ENCODE data around the gene PDLIM1. TPM values are rescaled to one million over a fixed set of nuclear protein-coding genes. Genes with fewer than 3 reads are reported as not detected.
"Not testable (repeated sequence)": the region's sequence is repeated elsewhere in the genome, so short reads cannot be mapped to it uniquely, and the experiment has no call there.

PDLIM1 gene
- total RNA-seq, 1 donor from 2014 or later, result 67.1 TPM

- no peak for DNase-seq (ENCODE audit: low spot score)
- ATAC-seq, result no peak
Observed at GRCh38 chr10:95244152-95244551, 46.7 kb downstream of the PDLIM1 start.

- DNase-seq (ENCODE audit: low spot score) (no peak), ATAC-seq (no peak)
Observed at GRCh38 chr10:95243318-95243617, 47.5 kb downstream of the PDLIM1 start.

GRCh38 chr10:95242581-95243317, 48.1 kb downstream of the PDLIM1 start:
- ATAC-seq, result peak; percentile 84

GRCh38 chr10:95241533-95241932, 49.3 kb downstream of the PDLIM1 start:
- ATAC-seq, result no peak
- no peak for DNase-seq (ENCODE audit: low spot score)

More at GRCh38 chr10:95242581-95243317, 48.1 kb downstream of the PDLIM1 start:
- DNase-seq (ENCODE audit: low spot score), result no peak

GRCh38 chr10:95240811-95241210, 50.0 kb downstream of the PDLIM1 start:
- no peak for ATAC-seq

GRCh38 chr10:95240096-95240495, 50.7 kb downstream of the PDLIM1 start:
- not testable (repeated sequence) for ATAC-seq; DNase-seq (ENCODE audit: low spot score)

More at GRCh38 chr10:95240811-95241210, 50.0 kb downstream of the PDLIM1 start:
- DNase-seq (ENCODE audit: low spot score), result no peak

- DNase-seq (ENCODE audit: low spot score) (no peak), ATAC-seq (no peak)
Observed at GRCh38 chr10:95237376-95238170, 53.2 kb downstream of the PDLIM1 start.

GRCh38 chr10:95236068-95236903, 54.5 kb downstream of the PDLIM1 start:
- ATAC-seq, result no peak

GRCh38 chr10:95235676-95236067, 55.1 kb downstream of the PDLIM1 start:
- no peak for ATAC-seq
- DNase-seq (ENCODE audit: low spot score), result no peak

More at GRCh38 chr10:95236068-95236903, 54.5 kb downstream of the PDLIM1 start:
- no peak for DNase-seq (ENCODE audit: low spot score)

- DNase-seq (ENCODE audit: low spot score) (no peak), ATAC-seq (no peak)
Observed at GRCh38 chr10:95234951-95235350, 55.9 kb downstream of the PDLIM1 start.

GRCh38 chr10:95233377-95234034, 57.3 kb downstream of the PDLIM1 start:
- no peak for ATAC-seq
- no peak for DNase-seq (ENCODE audit: low spot score)

- ATAC-seq, result peak; percentile 73
- DNase-seq (ENCODE audit: low spot score), result not testable (repeated sequence)
Observed at GRCh38 chr10:95230677-95231586, 59.9 kb downstream of the PDLIM1 start.

GRCh38 chr10:95229724-95230627, 60.8 kb downstream of the PDLIM1 start:
- DNase-seq (ENCODE audit: low spot score) (no peak), ATAC-seq (peak; percentile 19)

- DNase-seq (ENCODE audit: low spot score); ATAC-seq: not testable (repeated sequence)
Observed at GRCh38 chr10:95228934-95229723, 61.7 kb downstream of the PDLIM1 start.

- ATAC-seq (no peak), DNase-seq (ENCODE audit: low spot score) (no peak)
Observed at GRCh38 chr10:95225136-95225535, 65.7 kb downstream of the PDLIM1 start.

- no peak for ATAC-seq
- DNase-seq (ENCODE audit: low spot score), result no peak
Observed at GRCh38 chr10:95221124-95221523, 69.7 kb downstream of the PDLIM1 start.

- ATAC-seq, result no peak
- no peak for DNase-seq (ENCODE audit: low spot score)
Observed at GRCh38 chr10:95220539-95220938, 70.3 kb downstream of the PDLIM1 start.

GRCh38 chr10:95217476-95217875, 73.3 kb downstream of the PDLIM1 start:
- no peak for DNase-seq (ENCODE audit: low spot score)
- no peak for ATAC-seq
